ENCODE results near the gene BTBD1.
A peak's percentile ranks its signal among the peaks of the same experiment; 100 is the strongest.

BTBD1 gene

GRCh38 chr15:82985688-82986441 is 81.2 kb downstream of the BTBD1 start, which contains the start of gene RAMAC:
Gene RAMAC, plus strand, starts transcription at chr15:82986210. Its CDS starts 2,809 bp downstream, at chr15:82989019.
- peak; percentile 95 to 96 for DNase-seq

GRCh38 chr15:82980981-82981380 is 86.1 kb downstream of the BTBD1 start:
- DNase-seq, result no peak

- no peak for DNase-seq
These were observed 87.3 kb downstream of the BTBD1 start for GRCh38 chr15:82979726-82980125.

DNA sequence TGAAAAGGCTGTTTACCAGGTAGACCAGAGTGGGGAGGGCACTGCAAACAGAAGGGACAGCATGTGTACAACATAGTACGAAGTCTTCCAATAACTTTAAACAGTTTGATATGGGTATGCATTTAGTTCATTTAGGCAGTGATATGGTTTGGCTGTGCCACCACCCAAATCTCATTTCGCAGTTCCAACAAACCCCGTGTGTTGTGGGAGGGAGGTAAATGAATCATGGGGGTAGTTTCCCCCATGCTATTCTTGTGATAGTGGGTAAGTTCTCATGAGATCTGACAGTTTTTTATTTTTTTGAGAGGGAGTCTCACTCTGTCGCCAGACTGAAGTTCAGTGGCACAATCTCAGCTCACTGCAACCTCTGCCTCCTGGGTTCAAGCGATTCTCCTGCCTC is 88.6 kb downstream of the BTBD1 start:
- DNase-seq, result no peak

- DNase-seq, result no peak
These were observed 90.0 kb downstream of the BTBD1 start for GRCh38 chr15:82977076-82977475.

DNA sequence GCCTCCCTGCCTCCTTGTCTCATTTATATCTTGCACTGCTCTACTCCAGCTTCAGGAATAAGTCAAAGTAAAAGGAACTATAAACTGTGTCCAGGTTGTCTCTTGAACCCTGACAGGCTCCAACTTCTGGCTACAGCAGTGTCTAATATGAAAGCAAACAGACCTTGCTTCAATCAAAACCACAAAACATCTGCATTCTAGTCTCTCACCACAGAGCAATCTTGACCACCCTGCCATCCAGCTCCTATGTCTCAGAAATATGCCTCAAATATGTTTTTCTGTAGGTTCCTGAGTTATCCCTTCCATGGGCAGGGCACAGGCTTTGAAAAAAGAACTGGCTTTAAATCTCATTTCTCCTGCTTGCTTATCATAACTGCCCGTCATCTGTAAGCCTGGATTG is 94.1 kb downstream of the BTBD1 start:
- DNase-seq, result no peak

- no peak for DNase-seq
These were observed 95.7 kb downstream of the BTBD1 start for GRCh38 chr15:82971218-82971984.

GRCh38 chr15:82970696-82971095 is 96.4 kb downstream of the BTBD1 start:
- DNase-seq, result no peak

DNA sequence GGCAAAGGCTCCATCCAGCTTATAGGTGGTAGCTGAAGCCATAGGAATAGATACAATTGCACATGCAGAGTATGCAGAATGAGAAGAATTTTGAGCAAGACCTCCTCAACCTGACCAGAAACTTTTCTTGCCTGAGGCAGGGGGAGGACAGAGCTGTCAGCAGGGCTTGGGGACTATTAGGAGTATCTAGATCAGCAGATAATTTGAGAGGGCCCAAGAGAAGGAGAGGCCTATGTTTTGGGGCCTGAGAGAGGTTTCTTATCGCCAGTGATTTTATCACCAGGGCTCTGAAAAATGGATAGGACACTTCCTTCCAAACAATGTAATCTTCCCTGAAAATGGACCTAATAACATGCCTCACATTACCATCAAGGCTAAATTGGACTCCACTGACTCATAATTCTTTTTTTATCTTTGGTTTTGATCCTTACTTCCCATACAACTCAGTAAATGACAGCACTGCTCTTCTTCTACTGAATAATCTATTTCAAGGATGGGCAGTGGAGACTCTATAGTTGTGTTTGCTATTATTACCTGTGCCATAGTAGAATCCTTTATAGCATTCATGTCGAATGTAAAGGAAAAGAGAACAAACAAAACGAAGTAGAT is 96.9 kb downstream of the BTBD1 start:
- no peak for DNase-seq

- no peak for DNase-seq
These were observed 97.7 kb downstream of the BTBD1 start for GRCh38 chr15:82969353-82969752.

DNA sequence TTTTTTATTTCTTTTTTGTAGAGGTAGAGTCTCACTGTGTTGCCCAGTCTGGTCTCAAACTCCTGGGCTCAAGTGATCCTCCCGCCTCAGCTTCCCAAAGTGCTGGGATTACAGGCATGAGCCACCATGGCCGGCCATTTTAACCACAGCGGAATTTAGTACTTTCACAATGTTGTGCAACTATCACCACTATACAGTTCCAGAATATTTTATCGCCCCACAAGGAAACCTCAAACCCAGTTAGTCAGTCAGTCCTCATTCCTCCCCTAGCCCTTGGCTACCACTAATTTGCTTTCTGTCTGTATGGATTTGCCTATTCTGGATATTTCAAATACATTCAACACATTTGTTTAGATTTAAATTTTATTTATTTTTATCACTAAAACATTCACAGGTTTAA is 99.0 kb downstream of the BTBD1 start:
- no peak for DNase-seq

GRCh38 chr15:82966671-82967071 is 100.4 kb downstream of the BTBD1 start:
- DNase-seq, result no peak
